HepG2 (cell line): ENCODE results near the gene CYTH2.

Experiments used
- CTCF ChIP-seq: sonication (generic); formaldehyde crosslinking; IDR thresholded peaks from 2 replicates; pipeline ENCODE4 v1.5.0; 2020; ENCODE audit warnings: mild to moderate bottlenecking, missing genetic modification reagents, moderate library complexity
- ESRRA ChIP-seq: sonication (generic); formaldehyde crosslinking; IDR thresholded peaks from 2 replicates; pipeline ENCODE4 v1.5.1; 2020; ENCODE audit warnings: mild to moderate bottlenecking, low read depth, missing genetic modification reagents
- HDAC2 ChIP-seq: sonication (generic); formaldehyde crosslinking; IDR thresholded peaks from 2 replicates; pipeline ENCODE4 v1.4.0; 2020; ENCODE audit warnings: missing genetic modification reagents
- NFE2L2 ChIP-seq: fragments of 150-350 bp; IDR thresholded peaks from 2 replicates; pipeline ENCODE4 v1.6.1; 2014; ENCODE audit warnings: low read length
- ZFP1 ChIP-seq: IDR thresholded peaks from 2 replicates; pipeline ENCODE4 v1.6.1; 2016
- ZNF354B ChIP-seq: sonication (generic); formaldehyde crosslinking; IDR thresholded peaks from 2 replicates; pipeline ENCODE4 v1.8.0; 2022; ENCODE audit warnings: mild to moderate bottlenecking, missing genetic modification reagents

DNA sequence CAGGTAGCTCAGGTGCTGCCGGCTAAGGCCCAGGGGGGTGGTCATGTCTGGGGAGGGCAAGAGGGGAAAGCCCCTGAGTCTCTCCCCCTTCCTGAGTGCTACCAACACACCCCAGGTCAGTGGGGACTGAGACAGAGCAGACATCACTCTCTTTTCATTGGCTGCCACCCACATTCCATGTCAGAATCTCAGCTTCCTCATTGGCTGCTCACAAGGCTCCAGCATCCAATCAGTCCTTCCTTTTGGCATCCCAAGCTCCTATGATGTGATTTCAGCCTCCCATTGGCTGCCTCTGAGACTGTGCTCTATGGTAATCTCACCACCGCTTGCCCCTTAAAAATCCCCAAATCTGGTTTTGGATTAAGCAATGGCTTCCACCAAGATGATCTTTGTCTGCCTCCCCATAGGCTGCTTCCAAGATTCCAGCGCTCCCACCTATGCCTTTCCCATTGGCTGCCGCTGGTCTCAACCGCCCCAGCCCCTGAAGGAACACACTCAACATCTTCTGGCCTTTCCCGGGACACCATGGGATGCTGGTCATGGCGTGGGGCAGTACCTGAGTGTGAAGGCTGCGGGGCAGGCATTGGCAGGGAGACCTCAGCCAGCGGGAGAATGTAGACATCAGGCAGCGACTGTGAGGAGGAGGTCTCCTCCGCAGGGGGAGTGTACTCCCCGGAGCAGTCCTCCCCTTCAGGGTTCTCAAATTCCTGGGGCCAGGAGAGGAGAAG is 40.5 kb downstream of the CYTH2 start:
- TF ChIP-seq ZNF354B (no peak), CTCF (no peak), ESRRA (CRISPR knock-in tag) (no peak), ZFP1 (no peak), NFE2L2 (no peak), HDAC2 (CRISPR knock-in tag) (no peak)
